Vagina (tissue), 2 donors: Measurements from ENCODE around the gene NUDCD3.

Source experiments
- POLR2A ChIP-seq, 2 donors: fragments of 450-650 bp; IDR thresholded peaks; one replicate each; pipeline ENCODE4 v1.6.1; 2017; ENCODE audit warnings: antibody characterized with exemption in 2 of 2, mild to moderate bottlenecking in 2 of 2, moderate library complexity in 2 of 2
- POLR2AphosphoS5 ChIP-seq, 2 donors: sonication (generic); formaldehyde crosslinking; IDR thresholded peaks; one replicate each; pipeline ENCODE4 v1.9.0; 2017; ENCODE audit warnings: antibody characterized with exemption in 2 of 2, mild to moderate bottlenecking in 2 of 2, low read depth in 1 of 2; ENCODE audit not compliant: insufficient read depth in 1 of 2
- TF ChIP-seq, protein P1 (sequence below), 3 experiments: fragments of 450-650 bp in 2 of 3; fragments of 200-600 bp in 1 of 3; sonication (generic) in 1 of 3; IDR thresholded peaks; one replicate each; pipeline ENCODE4 v1.5.1; 2017 to 2019; ENCODE audit warnings: antibody characterized with exemption in 3 of 3, mild to moderate bottlenecking in 2 of 3, moderate library complexity in 2 of 3

DNA sequence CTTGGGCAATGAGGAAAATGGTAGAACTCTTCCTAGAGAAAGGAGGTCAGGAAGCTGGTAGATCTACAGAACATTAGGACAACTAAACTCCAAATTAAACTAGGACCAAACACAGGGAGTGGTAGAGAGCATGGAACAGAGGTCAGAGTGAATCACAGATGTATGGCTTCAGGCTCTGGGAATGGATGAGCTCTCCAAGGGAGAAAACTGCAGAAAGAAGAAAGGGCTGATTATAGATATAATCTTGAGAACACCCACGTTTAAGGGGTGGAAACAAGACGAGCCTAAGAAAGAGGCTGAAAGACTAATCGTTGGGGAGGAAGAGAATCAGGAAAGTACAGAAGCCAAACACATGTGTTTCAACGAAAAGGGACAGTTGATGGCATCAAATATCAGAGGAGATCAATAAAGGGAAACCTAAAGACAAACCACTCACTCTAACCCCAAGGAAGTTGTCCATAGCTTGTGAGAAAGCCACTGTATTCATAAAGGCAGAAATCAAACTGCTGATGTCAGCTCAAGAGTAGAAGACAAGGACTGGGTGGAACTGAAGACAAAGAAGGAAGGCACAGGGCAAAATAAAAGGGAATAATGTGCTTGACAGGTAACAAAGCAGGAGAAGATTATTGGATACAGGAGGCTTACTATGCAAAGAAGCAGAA lies 41.4 kb downstream of the NUDCD3 start:
- TF ChIP-seq POLR2AphosphoS5 (IDR thresholded peaks at IDR 0.05; ENCODE audit: insufficient read depth in 1 of 2, low read depth in 1 of 2) (no peak), POLR2A (IDR thresholded peaks at IDR 0.05) (no peak)
- TF ChIP-seq, protein P1, sequence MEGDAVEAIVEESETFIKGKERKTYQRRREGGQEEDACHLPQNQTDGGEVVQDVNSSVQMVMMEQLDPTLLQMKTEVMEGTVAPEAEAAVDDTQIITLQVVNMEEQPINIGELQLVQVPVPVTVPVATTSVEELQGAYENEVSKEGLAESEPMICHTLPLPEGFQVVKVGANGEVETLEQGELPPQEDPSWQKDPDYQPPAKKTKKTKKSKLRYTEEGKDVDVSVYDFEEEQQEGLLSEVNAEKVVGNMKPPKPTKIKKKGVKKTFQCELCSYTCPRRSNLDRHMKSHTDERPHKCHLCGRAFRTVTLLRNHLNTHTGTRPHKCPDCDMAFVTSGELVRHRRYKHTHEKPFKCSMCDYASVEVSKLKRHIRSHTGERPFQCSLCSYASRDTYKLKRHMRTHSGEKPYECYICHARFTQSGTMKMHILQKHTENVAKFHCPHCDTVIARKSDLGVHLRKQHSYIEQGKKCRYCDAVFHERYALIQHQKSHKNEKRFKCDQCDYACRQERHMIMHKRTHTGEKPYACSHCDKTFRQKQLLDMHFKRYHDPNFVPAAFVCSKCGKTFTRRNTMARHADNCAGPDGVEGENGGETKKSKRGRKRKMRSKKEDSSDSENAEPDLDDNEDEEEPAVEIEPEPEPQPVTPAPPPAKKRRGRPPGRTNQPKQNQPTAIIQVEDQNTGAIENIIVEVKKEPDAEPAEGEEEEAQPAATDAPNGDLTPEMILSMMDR (IDR thresholded peaks at IDR 0.05) = no peak
